ENCODE results near the gene SEZ6L2.
"Not testable (repeated sequence)": the region's sequence is repeated elsewhere in the genome, so short reads cannot be mapped to it uniquely, and the experiment has no call there.

The SEZ6L2 gene

DNA sequence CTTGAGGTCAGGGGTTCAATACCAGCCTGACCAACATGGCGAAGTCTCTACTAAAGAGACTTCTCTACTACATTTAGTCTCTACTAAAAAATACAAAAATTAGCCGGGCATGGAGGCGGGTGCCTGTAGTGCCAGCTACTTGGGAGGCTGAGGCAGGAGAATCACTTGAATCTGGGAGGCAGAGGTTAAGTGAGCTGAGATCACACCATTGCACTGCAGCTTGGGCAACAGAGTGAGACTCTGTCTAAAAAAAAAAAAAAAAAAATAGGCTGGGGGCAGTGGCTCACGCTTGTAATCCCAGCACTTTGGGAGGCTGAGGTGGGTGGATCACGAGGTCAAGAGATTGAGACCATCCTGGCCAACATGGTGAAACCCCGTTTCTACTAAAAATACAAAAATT lies 10.5 kb upstream of the SEZ6L2 start:
- not testable (repeated sequence) for DNase-seq

DNA sequence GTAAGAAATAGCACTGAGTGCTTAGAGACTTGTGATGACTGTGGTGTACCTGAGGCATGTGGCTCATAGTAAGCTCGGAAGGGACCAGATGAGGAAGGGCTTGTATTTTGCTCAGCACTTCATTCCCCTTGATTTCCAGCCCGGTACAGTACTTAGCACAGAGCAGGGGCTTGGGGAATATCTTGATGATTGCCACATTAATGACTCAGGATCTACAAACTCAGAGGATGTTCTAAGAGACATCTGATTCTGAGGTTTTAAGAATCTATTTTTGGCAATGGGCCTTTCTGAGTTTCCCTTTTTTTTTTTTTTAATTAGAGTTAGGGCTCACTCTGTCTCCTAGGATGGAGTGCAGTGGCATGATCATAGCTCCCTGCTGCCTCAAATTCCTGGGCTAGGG lies 10.0 kb upstream of the SEZ6L2 start:
- no peak for DNase-seq

DNA sequence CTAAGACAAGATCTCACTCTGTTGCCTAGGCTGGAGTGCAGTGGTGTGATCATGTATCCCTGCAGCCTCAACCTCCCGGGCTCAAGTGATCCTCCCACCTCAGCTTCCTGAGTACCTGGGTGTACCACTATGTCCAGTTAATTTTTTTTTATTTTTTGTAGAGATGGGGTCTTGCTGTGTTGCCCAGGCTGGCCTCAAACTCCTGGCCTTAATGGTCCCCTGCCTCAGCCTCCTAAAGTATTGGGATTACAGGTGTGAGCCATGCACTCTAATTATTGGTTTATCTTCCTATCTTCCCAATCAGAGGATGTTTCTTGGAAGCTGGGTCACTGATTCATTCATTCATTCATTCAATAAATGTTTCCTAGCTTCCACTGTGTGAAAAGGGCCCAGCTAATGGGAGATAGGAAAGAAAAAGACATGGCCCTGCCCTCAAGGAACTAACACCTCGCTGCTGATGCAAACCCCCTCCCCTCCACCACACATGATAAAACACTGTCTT lies 9.4 kb upstream of the SEZ6L2 start:
- DNase-seq, result no peak

DNA sequence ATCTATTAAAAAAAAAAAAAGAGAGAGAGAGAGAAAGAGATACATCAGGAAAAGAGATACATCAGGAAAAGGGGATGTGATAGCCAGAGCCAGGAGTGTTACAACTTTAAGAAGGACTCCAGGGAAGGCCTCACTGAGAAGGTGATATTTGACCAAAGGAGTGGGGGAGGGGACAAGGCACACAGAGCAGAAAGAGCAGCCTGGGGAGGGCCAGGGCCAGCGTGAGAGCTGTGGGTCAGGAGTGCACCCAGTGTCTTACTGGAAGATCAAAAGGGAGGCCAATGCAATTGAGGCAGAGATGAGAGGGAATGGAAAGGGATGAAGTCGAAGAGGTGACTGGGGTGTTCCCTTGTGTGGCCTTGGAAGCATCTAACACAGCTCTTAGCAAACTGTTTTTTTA lies 8.6 kb upstream of the SEZ6L2 start:
- DNase-seq, result no peak

DNA sequence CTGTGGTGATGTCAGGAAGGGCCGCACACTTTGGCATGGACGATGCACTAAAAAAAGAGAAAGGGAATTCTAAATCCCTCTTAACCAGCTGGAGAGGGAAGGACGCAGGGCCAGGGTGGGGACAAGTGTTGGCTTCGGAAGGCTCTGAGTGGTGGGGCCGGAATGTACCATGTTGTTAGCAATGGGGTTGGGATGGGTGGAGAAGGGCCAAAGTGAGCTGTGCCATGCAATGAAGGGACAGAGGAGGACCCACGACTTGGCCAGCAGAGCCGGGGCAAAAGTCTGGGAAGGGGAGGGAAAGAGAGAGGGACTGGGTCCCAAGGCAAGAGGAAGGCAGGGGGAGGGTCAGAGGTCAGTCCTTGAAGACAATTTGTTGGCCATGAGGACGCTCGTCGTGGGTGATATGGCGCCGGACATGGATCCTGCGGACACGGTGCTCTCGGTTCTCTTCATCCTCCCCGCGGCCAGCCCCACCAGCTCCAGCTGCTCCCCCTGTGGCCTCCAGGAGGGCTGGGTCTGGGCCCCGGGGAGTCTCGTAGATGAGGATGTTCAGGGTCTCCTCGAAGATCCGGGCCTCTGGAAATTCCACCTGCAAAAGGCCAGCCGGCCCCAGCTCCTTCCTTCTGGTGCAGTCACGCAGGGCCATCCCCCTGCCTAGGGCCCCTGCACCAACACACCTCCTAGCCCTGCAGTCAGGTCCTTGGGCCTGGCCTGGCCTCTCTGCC lies 7.3 kb upstream of the SEZ6L2 start:
- no peak for DNase-seq

DNA sequence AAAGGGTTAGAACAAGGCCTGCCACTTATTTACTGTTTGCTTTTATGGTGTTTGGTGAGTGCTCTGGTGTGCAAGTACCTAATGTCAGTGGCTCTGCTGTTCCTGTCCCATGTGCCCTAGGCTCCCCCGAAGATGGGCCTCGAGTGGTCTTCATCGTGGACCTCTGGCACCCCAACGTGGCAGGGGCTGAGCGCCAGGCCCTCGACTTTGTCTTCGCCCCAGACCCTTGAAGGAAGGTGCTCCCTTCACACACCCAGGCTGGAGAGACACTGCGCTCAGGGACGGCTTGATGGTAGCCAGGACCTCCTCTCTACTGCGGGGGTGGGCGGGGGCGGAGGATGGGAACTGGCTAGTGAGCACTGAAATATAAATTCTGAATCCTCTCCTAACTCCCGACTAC lies 6.3 kb upstream of the SEZ6L2 start:
- no peak for DNase-seq

DNA sequence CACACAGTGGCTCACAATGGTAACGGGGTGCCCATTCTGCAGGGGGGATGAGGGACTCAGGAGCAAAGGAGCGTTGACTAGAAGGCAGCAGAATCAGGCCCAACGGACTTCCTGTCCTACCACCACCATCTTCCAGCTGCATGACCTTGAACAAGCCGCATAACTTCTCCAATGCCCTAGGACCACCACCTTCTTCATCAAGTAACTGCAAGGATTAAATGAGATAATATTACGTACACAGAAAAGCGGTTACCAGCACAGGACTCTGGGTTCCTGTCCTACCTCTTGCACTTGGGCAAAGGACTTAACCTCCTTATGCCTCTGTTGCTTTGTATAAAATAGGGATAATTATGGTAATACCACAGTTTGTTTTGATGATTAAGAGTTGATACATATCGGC lies 5.6 kb upstream of the SEZ6L2 start:
- no peak for DNase-seq

DNA sequence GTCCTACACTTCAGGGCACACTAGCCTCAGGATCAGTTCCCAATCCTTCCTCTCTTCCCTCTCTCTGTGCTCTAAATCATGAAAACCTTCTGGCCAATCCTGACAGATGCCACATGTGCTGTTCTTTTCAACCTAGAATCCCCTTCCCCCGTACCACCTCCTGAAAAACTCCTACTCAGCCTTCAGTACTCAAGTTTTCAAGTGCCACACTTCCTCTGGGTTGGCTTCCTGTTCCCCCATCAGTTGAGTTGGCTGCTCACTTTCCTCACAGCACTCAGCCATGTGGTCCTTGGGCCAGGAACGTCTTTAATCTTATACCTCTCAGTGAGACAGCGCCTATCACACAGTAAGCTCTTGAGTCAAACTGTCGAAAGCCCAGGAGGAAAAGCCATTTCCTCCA lies 4.2 kb upstream of the SEZ6L2 start:
- no peak for DNase-seq

DNA sequence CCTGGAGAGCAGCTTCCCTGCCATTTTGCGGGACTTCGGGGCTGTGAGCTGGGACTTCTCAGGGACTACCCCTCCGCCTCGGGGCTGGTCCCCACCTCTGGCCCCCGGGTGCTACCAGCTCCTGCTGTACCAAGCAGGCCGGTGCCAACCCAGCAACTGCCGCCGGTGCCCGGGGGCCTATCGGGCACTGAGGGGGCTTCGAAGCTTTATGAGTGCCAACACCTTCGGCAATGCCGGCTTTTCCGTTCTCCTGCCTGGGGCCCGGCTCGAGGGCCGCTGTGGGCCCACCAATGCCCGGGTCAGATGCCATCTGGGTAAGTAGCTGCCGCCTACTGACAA lies 2.2 kb upstream of the SEZ6L2 start:
- no peak for DNase-seq

DNA sequence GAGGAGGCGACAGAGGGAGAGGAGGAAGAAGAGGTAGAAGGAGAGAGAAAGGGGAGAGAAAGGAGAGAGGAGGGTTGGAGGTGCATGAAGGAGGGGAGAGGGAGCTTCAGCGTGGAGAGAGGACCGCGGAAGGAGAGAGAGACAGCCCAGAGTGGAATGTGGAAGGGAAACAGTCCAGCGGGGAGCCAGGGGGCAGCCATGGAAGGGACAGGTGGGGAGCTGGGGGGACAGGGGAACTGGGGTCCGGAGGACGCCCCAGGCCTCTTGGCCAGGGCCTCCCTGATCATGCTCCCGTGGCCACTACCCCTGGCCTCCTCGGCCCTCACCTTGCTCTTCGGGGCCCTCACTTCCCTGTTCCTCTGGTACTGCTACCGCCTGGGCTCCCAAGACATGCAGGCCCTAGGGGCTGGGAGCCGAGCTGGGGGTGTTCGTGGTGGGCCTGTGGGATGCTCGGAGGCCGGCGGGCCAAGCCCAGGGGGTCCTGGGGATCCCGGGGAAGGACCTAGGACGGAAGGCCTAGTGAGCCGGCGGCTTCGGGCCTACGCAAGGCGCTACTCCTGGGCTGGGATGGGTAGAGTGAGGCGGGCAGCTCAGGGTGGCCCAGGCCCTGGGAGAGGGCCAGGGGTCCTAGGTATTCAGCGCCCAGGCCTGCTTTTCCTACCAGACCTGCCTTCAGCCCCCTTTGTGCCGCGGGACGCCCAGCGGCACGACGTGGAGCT lies 1.7 kb upstream of the SEZ6L2 start:
- no peak for DNase-seq

DNA sequence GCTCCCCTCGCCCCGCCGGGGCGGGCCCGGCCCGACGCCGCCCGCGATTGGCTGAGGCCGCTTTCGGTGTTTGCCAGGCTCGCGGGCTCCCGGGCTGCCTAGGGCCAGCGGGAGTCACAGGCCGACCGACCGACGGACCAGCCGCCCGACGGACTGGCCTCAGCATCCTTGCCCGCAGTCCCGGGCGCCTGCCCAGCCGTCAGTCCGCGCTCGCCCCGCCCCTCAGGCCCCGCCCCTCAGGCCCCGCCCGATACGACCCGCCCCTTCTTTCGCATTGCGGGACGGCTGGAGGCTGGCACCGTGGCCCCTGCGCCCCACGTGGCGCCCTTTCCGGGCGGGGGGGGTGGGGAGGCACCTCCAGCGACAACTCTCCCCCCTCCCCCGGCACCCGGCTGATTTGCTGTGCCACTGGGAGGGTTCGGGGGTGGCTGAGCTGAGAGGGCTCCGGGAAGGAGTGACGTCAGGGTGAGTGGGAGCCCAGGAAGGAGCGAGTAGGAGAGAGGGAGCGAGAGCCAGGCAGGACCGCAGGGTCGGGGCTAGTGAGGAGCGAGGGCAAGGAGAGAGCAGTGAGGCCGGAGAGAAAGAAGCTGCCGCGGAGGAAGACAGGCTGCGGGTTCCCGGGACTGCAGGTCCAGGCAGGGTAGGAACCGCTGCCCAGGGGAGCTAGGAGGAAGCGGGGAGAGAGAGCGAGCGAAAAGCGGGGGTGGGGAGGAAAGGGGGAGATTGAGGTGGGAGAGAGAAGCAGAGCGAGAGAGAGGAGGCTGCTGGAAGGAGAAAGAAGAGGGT lies 945 bp upstream of the SEZ6L2 start, which contains the start of gene ASPHD1:
TSS of gene ASPHD1 (plus strand) at position 387 of the 786 bp plus-strand sequence. CDS start 484 bp downstream, outside the sequence.
- DNase-seq, result peak; percentile 57

DNA sequence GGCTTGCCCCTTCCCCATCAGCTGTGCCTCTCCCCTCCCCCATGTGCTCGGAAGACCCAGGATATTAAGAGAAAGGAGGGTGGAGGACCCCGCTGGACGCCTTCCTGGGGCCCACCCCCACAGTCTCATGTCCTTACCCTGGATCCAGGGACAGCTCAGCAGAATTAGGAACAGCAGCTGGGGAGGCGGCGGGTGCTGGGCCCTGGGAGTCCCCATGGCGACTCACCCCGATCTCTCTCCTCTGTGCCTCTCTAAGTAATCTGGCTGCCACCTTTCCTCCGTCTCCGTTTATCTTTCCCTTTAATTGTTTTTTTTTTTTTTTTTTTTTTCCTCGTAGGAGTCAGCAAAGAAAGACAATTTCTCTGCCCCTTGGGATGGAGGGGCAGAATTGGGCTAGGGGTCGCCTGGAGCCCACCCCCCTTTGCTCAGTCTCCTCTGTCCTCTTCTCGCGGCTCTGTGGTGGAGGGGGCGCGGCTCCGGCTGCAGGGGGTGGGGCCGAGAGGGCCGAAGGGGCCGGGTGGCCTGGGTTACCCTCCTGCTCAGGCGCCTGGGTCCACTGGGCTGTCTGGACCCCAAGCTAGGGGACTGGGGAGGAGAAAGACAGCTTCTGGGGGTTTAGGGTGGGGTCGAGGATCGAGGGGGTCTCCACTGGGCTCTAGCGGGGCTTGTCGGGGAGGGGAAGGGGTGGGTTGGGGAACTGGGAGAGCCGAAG lies 390 bp downstream of the SEZ6L2 start:
- DNase-seq, result no peak

DNA sequence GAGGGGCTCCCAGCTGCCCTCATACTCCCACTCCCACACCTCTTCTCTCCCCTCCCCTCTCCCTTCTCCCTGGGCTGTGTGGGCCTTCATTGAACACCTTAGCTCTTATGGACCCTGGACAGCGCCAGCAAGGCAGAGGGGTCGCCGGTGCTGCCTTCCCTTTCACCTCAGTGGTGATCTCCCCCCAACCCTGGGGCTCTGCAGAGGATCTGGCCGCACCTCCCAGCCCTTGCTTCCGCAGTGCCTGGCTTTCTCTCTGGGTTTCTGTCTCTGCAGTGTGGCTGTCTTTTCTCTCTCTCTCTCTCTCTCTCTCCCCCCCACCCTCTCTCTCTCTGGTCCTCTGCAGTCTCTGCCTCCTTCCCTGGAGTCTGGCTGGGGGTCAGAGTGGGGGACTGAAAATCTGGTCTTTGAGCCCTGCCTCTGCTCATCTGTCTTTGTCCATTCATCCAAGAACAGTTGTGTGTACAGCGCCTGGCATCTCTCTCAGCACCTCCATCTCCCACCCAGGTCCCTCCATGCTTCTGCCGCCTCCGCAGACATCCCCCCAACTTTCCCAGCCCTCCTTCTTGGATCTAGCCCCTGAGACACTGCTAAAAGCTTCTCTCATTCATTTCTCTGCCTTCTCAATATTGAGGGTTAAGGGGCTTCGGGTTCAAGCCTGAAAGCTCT lies 1.1 kb downstream of the SEZ6L2 start:
- no peak for DNase-seq

DNA sequence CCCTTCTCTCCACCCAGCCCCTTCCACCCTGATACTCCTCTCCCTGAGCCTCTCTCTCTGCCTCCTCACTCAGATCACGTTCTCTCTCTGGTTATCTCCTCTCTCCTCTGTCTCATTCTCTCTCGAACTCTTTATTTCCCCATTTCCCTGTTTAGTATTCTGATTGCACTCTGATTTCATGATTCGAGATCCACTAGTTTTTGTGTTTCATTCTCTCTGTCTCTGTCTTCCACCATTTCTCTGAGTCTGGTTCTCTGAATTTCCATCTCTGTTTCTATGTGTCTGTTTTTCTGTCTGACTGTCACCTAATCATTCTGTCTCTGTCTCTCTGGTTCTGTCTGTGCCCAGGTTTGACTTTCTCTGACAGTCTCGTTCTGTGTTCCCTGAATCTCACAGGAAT lies 2.0 kb downstream of the SEZ6L2 start:
- DNase-seq, result no peak

DNA sequence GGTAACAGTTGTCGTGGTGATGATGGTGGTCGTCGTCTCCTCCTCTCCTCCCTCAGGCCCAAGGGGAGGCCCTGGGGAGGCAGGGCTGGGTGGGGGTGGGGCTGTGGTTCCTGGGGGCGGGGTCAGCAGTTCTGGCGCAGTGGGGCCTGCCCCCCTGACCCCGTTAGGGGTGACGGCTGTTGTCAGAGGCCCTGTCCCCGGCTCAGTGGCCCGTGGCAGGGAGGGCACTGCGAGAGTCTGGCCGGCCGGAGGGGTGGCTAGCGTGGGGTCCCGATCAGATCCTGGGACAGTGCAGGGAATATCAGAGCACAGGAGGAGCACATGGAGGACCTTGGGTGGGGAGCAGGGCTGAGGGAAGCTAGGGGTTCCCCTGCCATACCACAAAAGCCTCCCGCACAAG lies 2.5 kb downstream of the SEZ6L2 start:
- DNase-seq, result no peak

DNA sequence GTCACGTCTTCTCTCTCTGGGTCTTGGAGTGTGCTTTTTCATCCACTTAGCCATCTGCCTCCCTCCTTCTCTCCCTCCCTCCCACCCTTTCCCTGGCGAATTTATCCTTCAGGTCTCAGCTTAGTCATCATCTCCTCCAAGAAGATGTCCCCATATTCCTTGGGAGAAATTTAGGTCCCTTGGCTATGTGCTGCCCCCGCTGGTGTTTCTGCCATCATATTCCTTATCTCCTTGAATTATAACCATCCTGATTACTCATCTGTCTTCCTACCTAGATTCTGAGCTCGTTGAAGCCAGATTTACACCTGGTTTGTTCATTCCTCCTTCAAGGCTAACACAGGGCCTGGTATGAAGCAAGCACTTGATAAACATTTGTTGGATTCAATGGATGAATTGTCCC lies 5.0 kb downstream of the SEZ6L2 start:
- no peak for DNase-seq

DNA sequence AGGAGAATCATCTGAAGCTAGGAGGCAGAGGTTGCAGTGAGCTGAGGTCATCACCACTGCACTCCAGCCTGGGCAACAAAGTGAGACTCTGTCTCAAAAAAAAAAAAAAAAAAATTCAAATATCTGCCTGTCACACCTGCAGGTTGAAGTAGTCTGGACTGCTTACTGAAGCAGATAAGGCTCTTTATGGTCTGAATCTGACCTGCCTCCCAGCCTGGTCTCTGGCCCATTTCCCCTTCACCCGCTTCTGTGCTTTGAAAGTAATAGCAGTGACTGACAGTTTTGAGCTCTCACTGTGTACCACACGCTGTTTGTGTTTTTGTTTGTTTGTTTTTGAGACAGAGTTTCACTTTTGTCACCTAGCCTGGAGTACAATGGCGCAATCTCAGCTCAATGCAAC lies 5.8 kb downstream of the SEZ6L2 start:
- no peak for DNase-seq

DNA sequence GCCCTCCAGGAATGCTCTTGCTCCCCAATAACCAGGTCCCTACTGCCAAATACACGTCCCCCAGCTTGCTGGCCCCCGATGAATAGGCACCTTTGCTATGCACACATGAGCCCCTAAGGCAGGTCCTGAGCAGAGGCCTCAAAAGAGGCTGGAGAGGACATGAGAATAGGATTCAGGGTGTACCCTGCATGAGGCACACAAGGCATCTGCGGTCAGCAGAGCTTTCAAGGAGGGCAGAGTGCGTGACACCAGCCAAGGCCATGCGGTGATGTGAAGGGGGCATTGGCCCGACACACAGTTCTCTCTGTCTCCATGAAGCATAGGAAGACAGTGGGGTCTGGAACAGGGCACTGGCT lies 6.9 kb downstream of the SEZ6L2 start:
- no peak for DNase-seq

DNA sequence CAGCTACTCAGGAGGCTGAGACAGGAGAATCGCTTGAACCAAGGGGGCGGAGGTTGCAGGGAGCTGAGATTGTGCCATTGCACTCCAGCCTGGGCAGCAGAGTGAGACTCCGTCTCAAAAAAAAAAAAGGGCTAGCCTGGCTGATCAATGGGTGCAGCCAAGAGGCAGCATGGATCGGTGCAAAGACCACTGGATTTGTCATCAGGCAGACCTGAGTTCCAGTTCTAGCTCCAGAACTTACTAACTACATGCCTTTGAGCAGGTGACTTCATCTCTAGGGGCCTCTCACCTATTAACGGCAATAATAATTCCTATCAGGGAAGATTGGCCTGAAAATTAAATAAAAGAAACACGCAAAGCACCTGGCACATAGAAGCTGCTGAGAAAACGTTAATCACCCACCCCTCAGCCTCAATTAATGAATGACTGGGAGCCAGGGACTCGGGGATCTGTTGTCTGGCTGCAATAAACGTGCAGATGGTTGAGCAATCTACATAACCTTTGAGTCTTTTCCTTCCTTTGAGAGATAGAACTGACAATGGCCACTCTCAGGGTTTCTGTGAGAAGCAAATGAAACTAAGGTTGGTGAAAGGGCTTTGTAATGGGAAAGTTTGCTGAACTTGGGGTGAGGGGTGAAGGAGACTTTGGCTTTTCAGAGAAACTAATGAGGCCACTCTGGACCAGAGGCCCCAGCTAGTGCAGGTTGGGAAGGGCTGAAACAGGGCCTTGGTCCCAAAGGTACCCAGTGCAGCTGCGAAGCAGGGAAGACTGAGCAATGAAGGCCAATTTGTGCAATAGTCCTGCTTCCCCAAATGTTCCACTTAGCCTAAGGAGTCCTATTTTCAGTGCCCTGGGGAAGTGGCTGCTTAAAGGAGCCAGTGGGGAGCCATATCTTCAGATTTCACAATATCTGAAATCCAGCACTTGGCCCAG lies 7.6 kb downstream of the SEZ6L2 start:
- DNase-seq, result no peak

DNA sequence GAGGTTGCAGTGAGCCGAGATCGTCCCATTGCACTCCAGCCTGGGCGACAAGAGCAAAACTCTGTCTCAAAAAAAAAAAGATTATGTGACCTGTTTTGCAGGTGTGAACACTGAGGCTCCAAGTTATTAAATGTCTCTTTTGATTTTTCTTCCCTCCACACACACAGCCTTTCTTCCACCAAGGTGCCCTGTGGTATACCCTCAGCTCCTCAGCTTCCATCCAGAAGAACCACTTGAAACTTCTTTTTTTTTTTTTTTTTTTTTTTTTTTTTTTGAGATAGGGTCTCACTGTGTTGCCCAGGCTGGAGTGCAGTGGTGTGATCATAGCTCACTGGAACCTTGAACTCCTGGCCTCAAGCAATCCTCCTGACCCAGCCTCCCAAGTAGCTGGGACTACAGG lies 10.0 kb downstream of the SEZ6L2 start:
- not testable (repeated sequence) for DNase-seq

DNA sequence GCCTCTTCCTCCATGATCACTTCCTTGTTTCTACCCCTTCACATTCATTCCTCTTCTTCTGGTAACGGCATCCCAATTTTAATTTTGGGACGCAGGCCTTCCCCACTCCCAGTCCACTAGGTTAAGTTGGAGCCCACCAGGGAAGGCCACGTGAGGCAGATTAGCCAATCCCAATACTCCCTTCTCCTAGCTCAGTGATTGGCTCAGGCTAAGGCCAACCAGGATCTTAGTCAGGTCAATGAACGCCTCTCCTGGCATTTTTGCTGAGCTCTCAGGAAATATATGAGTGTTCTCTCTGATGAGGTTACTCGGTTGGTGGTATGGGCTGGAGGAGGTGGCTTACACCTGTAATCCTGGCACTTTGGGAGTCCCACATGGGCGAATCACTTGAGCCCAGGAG lies 15.4 kb downstream of the SEZ6L2 start:
- no peak for DNase-seq

All from GOT3 (cell line).